ENCODE results near the gene RRP12.

- no peak for TF ChIP-seq CTCF (IDR thresholded peaks at IDR 0.05; ENCODE audit: low read length)
- TF ChIP-seq EZH2 (IDR thresholded peaks at IDR 0.05; ENCODE audit: borderline replicate concordance, low read length): no peak
Measured at GRCh38 chr10:97358781-97359180, 42.4 kb downstream of the RRP12 start.

Measured in OCI-LY1 (cell line).